NCI-H345 (cell line): ENCODE results near the gene PBX1.

Experiments used
- DNase-seq: peaks from one replicate; lab custom pipeline; 2025; lab: John Stamatoyannopoulos, UW

Gene PBX1

GRCh38 chr1:164668491-164669400 lies 109.8 kb downstream of the PBX1 start:
- DNase-seq: no peak

GRCh38 chr1:164670026-164670425 lies 111.0 kb downstream of the PBX1 start:
- no peak for DNase-seq

- DNase-seq: no peak
Observed at GRCh38 chr1:164670786-164671185, 111.8 kb downstream of the PBX1 start.

GRCh38 chr1:164671323-164671965 lies 112.5 kb downstream of the PBX1 start:
- DNase-seq: no peak

- peak; percentile 11 for DNase-seq
Observed at GRCh38 chr1:164671966-164672571, 113.1 kb downstream of the PBX1 start.

GRCh38 chr1:164672588-164672987 lies 113.6 kb downstream of the PBX1 start:
- DNase-seq: no peak

GRCh38 chr1:164673584-164674214 lies 114.7 kb downstream of the PBX1 start:
- no peak for DNase-seq

- no peak for DNase-seq
Observed at GRCh38 chr1:164675342-164675904, 116.4 kb downstream of the PBX1 start.

GRCh38 chr1:164678136-164678700 lies 119.2 kb downstream of the PBX1 start:
- DNase-seq: no peak

GRCh38 chr1:164682570-164682969 lies 123.6 kb downstream of the PBX1 start:
- DNase-seq: no peak

GRCh38 chr1:164683235-164683634 lies 124.3 kb downstream of the PBX1 start:
- no peak for DNase-seq

- no peak for DNase-seq
Observed at GRCh38 chr1:164685266-164686035, 126.5 kb downstream of the PBX1 start.

- no peak for DNase-seq
Observed at GRCh38 chr1:164687777-164688176, 128.8 kb downstream of the PBX1 start.

GRCh38 chr1:164688791-164689190 lies 129.8 kb downstream of the PBX1 start:
- no peak for DNase-seq

GRCh38 chr1:164689672-164690511 lies 130.9 kb downstream of the PBX1 start:
- DNase-seq: no peak

- no peak for DNase-seq
Observed at GRCh38 chr1:164692420-164692819, 133.4 kb downstream of the PBX1 start.

GRCh38 chr1:164693564-164694359 lies 134.8 kb downstream of the PBX1 start:
- no peak for DNase-seq

GRCh38 chr1:164694505-164694904 lies 135.5 kb downstream of the PBX1 start:
- no peak for DNase-seq

GRCh38 chr1:164695956-164696665 lies 137.1 kb downstream of the PBX1 start:
- no peak for DNase-seq
